GM23248 (cell line): ENCODE results near the gene FGFR1OP2.

Experiments
- EZH2 ChIP-seq: fragments of 200-600 bp; sonication (generic); IDR thresholded peaks from 2 replicates; pipeline ENCODE4 v1.6.1; 2018; ENCODE audit warnings: antibody characterized with exemption, mild to moderate bottlenecking; ENCODE audit not compliant: insufficient read depth, poor library complexity, severe bottlenecking
- EZH2phosphoT487 ChIP-seq: fragments of 200-600 bp; sonication (generic); IDR thresholded peaks from 2 replicates; pipeline ENCODE4 v1.6.1; 2018; ENCODE audit warnings: antibody characterized with exemption, moderate library complexity, mild to moderate bottlenecking, low read depth; ENCODE audit not compliant: insufficient read depth

DNA sequence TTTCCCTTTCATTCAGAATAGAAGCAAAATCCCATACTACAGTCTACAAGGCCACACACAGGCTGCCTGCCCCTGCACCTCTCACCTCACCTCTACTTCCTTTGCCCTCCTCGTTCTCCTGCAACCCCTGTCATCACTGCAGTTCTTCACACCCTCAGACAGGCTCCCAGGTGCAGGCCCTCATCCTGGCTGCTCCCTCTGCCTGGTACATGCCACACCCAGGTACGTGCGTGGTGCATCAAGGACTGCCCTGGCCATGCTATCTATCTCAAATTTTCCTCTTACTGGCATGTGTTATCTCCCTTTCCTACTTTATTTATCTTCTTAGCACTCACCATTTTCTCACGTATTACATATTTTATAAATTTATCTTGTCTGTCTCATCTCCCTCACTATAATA, 51.6 kb downstream of the FGFR1OP2 start:
- TF ChIP-seq EZH2, result no peak
- no peak for TF ChIP-seq EZH2phosphoT487
